ENCODE results near the gene MRPL36.

MRPL36 gene

GRCh38 chr5:1749346-1750124 is 50.1 kb downstream of the MRPL36 start:
- no peak for DNase-seq (ENCODE audit: low read depth)

- no peak for DNase-seq (ENCODE audit: low read depth)
Measured at GRCh38 chr5:1748845-1749244, 50.8 kb downstream of the MRPL36 start.
